Lung (tissue), 12 donors: ENCODE data around the gene TENT4A. TPM values are rescaled to one million over a fixed set of nuclear protein-coding genes. Genes with fewer than 3 reads are reported as not detected.

ENCODE experiments used
- ATAC-seq: fragments of 200-7000 bp; cut with Tn5 transposase; one replicate; pipeline ENCODE4 v1.9.1; 2020; ENCODE audit warnings: moderate number of reproducible peaks; ENCODE audit not compliant: insufficient read depth, low FRiP score
- DNase-seq, 3 donors: peaks; one replicate each; pipeline ENCODE4 v3.0.0-alpha.2; 2013 to 2017
- H3K27ac ChIP-seq, 2 donors: one replicate each; pipeline ENCODE4 v1.5.1; 2013; ENCODE audit warnings: mild to moderate bottlenecking in 2 of 2, moderate library complexity in 2 of 2, control low read depth in 1 of 2, inconsistent platforms in 1 of 2, low read depth in 1 of 2, low read length in 1 of 2
- H3K27me3 ChIP-seq, 3 donors: one replicate each; pipeline ENCODE4 v1.5.1; 2013; ENCODE audit warnings: low read length in 2 of 3; ENCODE audit not compliant: control insufficient read depth in 3 of 3, insufficient read depth in 3 of 3
- H3K36me3 ChIP-seq, 4 donors: one replicate each; pipeline ENCODE4 v1.5.1; 2013; ENCODE audit warnings: low read length in 4 of 4, mild to moderate bottlenecking in 1 of 4, moderate library complexity in 1 of 4; ENCODE audit not compliant: control insufficient read depth in 4 of 4, insufficient read depth in 4 of 4
- H3K4me1 ChIP-seq, 5 donors: one replicate each; pipeline ENCODE4 v1.5.1; 2013; ENCODE audit warnings: low read length in 5 of 5, mild to moderate bottlenecking in 2 of 5, moderate library complexity in 1 of 5; ENCODE audit not compliant: control insufficient read depth in 5 of 5, insufficient read depth in 5 of 5
- H3K4me3 ChIP-seq: one replicate; pipeline ENCODE4 v1.5.1; 2013; ENCODE audit warnings: mild to moderate bottlenecking, control low read depth, moderate library complexity
- H3K9ac ChIP-seq, 2 donors: one replicate each; pipeline ENCODE4 v1.5.1; 2013; ENCODE audit warnings: low read length in 2 of 2, control low read depth in 1 of 2; ENCODE audit not compliant: insufficient read depth in 1 of 2
- H3K9me3 ChIP-seq, 4 donors: one replicate each; pipeline ENCODE4 v1.5.1; 2013; ENCODE audit warnings: low read length in 3 of 4, mild to moderate bottlenecking in 1 of 4, moderate library complexity in 1 of 4; ENCODE audit not compliant: control insufficient read depth in 4 of 4, insufficient read depth in 3 of 4
- CTCF ChIP-seq: IDR thresholded peaks from 2 replicates; pipeline ENCODE4 v1.5.1; 2012; ENCODE audit warnings: mild to moderate bottlenecking; ENCODE audit errors: control extremely low read depth, extremely low read depth
- WGBS, 2 donors: extraction: QIAGEN DNeasy Blood & Tissue Kit; methylation state at CpG; one replicate each; pipeline ENCODE4 v1.1.7; 2013; 5-methylcytosine and 5-hydroxymethylcytosine counted together
- polyA plus RNA-seq, 2 donors: library from polyadenylated mRNA; stranded (reverse); fragments of 200-250 nt; gene quantifications; one replicate each; pipeline ENCODE4 v1.2.1, GENCODE V29; 2013
- total RNA-seq, 2 donors: library from RNA; depleted of rRNA in 1 of 2; stranded (reverse); fragments of >200 nt in 1 of 2; gene quantifications; one replicate each; pipeline ENCODE4 v1.2.1, GENCODE V29; 2014 to 2021
- donor health status: control.
- donor health status: control.
- donor health status: Bipolar disorder and iron deficiency.
- donor health status: healthy.
- donor health status: DM: yes; HTN: yes; CAD: no.

Gene TENT4A
- total and polyA plus RNA-seq, 4 donors, result 9.4 to 46.9 (median 17.3) TPM

GRCh38 chr5:6708814-6709213, 4.4 kb upstream of the TENT4A start:
- TF ChIP-seq CTCF, result no peak
- WGBS, 2 donors, result 71 to 93% methylated on average over 1 of the region's 1 CpG
- H3K9ac ChIP-seq, result no peak overlapping the region
- peaks cover 0 to 14% (median 5%) of the 10 kb centered on the region in 5 donors for H3K4me1 ChIP-seq
- no peak for DNase-seq
- peaks cover 0 to 8% (median 0%) of the 10 kb centered on the region in 3 donors for H3K27me3 ChIP-seq
- H3K4me3 ChIP-seq, result no peak overlapping the region
- ATAC-seq, result no peak
- H3K9me3 ChIP-seq, result no peaks in the 10 kb centered on the region
- H3K36me3 ChIP-seq, result no peaks in the 10 kb centered on the region
- H3K27ac ChIP-seq, result peak overlapping the region in 1 of 2 donors; percentile 13

- H3K4me1 ChIP-seq, result peaks cover 0 to 9% (median 4%) of the 10 kb centered on the region in 5 donors
- no peak for DNase-seq
- no peak overlapping the region for H3K4me3 ChIP-seq
- no peaks in the 10 kb centered on the region for H3K9me3 ChIP-seq
- no peaks in the 10 kb centered on the region for H3K36me3 ChIP-seq
- no peak overlapping the region for H3K9ac ChIP-seq
- no peak for ATAC-seq
- peaks cover 0 to 8% (median 0%) of the 10 kb centered on the region in 3 donors for H3K27me3 ChIP-seq
- no peak overlapping the region for H3K27ac ChIP-seq
- 85 to 91% methylated on average over 5 of the region's 5 CpGs for WGBS, 2 donors
- TF ChIP-seq CTCF, result no peak
Observed at GRCh38 chr5:6710070-6710469, 3.2 kb upstream of the TENT4A start.

- no peak overlapping the region for H3K9ac ChIP-seq
- no peak for DNase-seq
- H3K27ac ChIP-seq, result no peak overlapping the region
- peaks cover 3 to 15% (median 6%) of the 10 kb centered on the region in 5 donors for H3K4me1 ChIP-seq
- H3K9me3 ChIP-seq, result no peaks in the 10 kb centered on the region
- no peaks in the 10 kb centered on the region for H3K36me3 ChIP-seq
- 82 to 89% methylated on average over 13 of the region's 13 CpGs for WGBS, 2 donors
- ATAC-seq, result no peak
- peaks cover 0 to 8% (median 0%) of the 10 kb centered on the region in 3 donors for H3K27me3 ChIP-seq
- no peak overlapping the region for H3K4me3 ChIP-seq
- TF ChIP-seq CTCF, result no peak
Observed at GRCh38 chr5:6710551-6711318, 2.5 kb upstream of the TENT4A start.
